Right ventricle myocardium superior (tissue), 1 donor: ENCODE data around the gene PCBD2. TPM values are rescaled to one million over a fixed set of nuclear protein-coding genes. Genes with fewer than 3 reads are reported as not detected.
"Not testable (repeated sequence)": the region's sequence is repeated elsewhere in the genome, so short reads cannot be mapped to it uniquely, and the experiment has no call there.

Experiments
- ATAC-seq: fragments of 200-7000 bp; cut with Tn5 transposase; one replicate; pipeline ENCODE4 v1.9.1; 2020; ENCODE audit warnings: mild to moderate bottlenecking; ENCODE audit not compliant: poor library complexity
- DNase-seq: peaks from one replicate; pipeline ENCODE4 v3.0.0-alpha.2; 2020
- intact Hi-C: fragments of 100-400 bp; cut with DNase I; formaldehyde crosslinking; loops from one replicate; pipeline ENCODE4 v1.11.2; 2022
- total RNA-seq: library from RNA; stranded (reverse); fragmentation: NEBNext Ultra II Directional; extraction: Animal tissue kit (Norgen Biotek cat#: 25700); gene quantifications from one replicate; pipeline ENCODE4 v1.2.1, GENCODE V29; 2021
- donor health status: DM: no; HTN: yes; CAD: no; lungs with severe emphysema.

The PCBD2 gene
- total RNA-seq, 1 donor from 2014 or later = 28.9 TPM

DNA sequence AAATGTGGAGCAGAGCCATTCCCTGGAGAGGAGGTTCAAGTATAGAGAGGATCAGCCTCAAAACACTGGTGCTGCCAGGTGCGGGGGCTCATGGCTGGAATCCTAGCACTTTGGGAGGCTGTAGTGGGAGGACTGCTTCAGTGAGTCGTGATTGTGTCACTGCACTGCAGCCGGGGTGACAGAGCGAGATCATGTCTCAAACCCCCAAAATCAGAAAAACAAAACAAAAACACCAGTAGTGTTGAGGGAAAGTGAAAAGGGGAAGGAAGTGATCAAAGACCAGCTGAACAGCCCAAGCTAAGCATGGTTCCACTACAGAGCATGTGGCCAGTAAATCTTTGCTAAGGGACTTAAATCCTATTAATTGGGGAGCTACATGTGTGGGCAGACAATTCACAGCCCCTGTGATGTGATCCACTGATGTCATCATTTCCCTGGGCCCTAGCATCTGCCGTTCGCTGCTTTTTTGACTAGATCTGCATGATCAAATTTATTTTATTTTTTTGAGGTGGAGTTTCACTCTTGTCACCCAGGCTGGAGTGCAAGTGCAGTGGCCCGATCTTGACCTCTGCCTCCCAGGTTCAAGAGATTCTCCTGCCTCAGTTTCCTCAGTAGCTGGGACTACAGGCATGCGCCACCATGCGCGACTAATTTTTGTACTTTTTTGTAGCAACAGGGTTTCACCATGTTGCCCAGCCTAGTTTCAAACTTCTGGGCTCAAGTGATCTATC is 2.7 kb upstream of the PCBD2 start:
- DNase-seq (no peak), ATAC-seq (no peak)
- intact Hi-C loops = no loop called here

DNA sequence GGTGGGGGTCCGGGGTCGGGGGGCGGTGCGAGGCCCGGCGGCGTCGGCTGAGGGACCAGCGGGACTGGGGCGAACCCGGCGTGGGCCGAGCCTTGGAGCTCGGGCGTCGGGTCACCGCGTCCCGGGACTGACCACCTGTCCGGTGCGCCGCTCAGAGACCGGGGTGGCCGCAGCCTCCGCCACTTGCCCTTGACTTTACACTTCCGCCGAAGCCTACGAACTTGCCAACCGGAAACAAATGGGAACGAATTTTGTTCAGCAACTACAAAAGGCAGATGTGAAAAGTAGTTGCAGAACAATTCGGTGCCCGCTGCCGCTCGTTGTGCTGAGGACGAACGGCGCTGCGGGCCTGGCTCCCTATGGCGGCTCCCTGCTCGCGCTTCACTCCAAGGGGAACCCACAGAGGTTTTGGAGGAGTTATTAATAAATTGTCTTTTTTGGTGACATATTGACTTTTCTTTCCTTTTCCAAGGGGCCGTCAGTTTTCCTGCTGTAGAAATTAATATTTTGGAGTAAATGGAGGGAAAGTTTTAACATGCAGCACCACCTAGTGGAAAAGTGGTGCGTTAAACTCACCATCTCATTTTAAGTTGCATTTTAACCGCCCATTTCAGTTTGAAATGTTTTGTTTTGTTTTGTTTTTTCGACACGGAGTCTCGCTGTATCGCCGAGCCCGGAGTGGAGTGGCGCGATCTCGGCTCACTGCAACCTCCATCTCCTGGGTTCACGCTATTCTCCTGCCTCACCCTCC is 490 bp downstream of the PCBD2 start:
- ATAC-seq (peak; percentile 68), DNase-seq (peak; percentile 48)
- intact Hi-C loops = no loop called here

DNA sequence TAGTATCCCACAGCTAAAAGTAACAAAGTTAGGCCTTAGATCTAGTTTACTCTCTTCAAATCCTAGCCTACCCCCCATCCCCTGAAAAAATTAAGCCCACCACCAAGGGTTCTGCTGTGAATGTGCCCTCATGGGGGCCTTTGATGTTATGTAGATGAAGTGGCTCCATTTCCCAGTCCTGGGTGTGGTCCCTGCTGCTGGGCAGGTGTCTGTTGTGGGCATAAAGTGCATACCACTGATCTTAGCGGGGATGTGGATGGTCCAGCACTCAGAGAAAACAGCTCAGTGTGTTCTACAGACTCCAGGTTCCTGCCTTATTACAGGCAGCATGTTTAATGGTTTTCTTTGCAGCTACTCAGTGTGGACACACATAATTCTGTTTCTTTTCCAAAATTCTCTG is 1.9 kb downstream of the PCBD2 start:
- no peak for ATAC-seq
- DNase-seq = no peak
- intact Hi-C loops = no loop called here

DNA sequence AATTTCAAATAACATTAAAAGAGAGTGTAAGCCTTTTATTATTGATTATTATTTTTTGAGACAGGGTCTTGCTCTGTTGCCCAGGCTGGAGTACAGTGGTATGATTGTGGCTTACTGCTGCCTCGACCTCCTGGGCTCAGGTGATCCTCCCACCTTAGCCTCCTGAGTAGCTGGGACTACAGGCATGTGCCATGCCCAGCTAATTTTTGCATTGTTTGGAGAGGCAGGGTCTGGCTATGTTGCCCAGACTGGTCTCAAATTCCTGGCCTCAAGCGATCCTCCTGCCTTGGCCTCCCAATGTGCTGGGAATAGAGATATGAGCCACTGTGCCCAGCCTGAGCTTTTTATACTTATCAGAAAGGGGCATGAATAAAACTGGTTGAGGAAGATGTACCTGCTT is 5.8 kb downstream of the PCBD2 start:
- DNase-seq, ATAC-seq: not testable (repeated sequence)
- intact Hi-C loops = loop anchor here (10.0 kb wide), 1 partner anchor 284 kb away; no protein-coding TSS in a partner anchor

DNA sequence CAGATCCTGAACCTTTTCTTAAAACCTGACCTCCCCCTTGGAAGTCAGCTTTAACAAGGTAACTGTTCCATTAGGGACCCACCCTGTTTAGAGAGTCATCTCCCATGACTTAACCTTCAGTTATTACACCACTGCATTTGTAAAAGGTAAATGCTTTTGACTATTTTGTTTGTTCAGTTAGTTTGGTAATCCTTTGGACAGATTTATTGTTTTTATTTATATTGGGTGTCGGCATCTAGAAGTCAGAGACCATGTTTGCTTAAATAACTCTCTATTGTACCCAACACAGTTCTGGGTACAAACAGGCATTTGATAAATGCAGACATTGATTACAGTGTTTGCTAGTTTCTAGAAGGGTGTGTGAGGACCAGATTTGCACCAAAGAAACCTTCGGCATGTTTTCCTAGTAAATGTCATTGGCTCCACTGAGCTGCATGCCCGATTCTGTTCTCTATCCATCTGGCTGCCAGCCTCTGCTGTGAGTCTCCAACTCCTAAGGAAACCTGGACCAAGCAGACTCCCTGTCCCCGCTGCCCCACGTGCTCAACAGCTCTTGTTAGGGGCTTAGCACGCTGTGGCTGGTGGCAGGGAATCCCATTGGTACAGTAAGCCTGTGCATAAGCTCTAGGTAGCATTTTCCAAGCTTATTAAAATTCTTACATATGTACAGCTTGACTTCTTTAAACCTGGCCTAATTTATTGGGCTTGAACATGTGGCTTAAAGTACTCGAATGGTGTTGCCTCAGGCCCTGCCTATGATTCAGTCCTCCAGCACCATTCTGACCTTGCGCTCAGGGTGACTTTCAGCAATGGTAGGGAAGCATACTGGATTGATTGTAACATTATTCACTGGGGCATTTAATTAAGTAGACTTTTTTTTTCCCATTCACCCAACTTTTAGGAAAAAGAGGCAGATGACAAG is 6.6 kb downstream of the PCBD2 start:
- intact Hi-C loops = loop anchor here (10.0 kb wide), 1 partner anchor 283 kb away; no protein-coding TSS in a partner anchor
- ATAC-seq (no peak), DNase-seq (no peak)

DNA sequence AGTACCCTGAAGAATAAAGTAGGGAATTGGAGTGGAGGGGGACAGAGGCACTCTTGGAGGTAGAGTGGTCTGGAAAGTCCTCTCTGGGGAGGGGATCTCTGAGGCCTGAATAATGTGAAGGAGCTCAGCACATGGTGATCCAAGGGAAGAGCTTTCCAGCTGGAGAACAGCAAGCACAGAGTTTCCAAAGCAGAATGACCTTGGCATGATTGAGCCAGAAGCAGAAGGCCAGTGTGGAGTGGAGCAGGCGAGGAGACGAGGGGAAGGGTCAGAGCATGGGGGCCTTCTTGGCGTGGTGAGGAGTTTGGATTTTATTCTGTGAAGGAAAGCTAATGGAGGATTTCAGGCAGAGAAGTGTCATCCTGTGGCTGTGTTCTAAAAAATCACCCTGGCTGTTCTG is 8.3 kb downstream of the PCBD2 start:
- ATAC-seq (peak; percentile 49), DNase-seq (no peak)
- intact Hi-C loops = loop anchor here (10.0 kb wide), 1 partner anchor 282 kb away; no protein-coding TSS in a partner anchor

DNA sequence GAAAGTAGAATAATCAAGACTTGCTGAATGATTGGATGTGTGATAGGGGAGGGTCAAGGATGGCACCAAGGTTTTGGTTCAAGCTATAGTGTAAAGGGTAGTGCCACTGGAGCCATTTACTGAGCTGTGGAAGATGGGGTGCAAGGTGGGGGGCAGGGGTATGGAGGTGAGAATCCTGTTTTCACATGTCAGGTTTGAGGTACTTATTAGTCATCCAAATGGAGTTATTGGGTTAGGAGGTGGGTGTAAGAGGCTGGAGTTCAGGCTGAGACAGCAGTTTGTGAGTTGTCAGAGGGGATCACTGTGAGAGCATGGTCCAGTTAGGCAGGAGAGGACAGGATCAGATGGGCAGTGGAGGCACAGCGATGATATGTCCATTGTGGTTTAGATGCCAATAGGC is 8.9 kb downstream of the PCBD2 start:
- no peak for ATAC-seq

DNA sequence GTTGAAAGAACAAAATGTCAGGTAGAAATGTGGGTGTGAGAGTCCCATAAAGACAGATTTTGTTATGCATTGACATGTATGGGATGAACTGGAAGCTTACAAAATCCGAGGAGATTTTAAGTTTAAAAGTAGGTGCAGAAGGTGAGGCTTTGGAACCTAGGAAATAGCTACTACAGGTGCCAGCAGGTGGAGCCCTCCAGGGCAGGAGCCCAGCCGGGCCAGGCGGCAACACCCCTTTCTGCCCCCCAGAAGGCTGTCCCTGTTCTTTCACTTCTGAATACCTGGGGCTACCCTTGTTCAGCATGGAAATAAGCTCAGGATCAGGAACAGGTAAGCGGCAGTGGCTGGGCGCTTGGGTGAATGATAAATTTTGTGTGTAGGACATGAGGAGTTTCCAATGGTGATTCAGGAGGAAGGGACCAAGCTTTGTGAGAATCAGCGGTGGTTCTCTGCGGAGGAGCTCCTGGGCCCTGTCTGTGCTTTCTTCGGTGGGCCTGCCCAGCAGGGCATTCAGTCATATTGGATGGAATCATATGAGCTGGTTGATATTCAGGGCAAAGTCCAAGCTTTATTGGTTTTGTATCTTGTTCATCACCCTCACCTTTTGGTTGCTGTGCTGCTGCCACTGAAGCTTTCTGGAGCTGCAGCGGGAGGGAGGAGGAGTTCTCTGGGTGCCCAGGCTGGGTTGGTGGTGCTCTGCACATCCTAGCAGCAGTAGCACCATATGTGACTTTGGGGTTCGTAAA is 12.3 kb downstream of the PCBD2 start:
- ATAC-seq = no peak
- no peak for DNase-seq
- intact Hi-C loops = loop anchor here (10.0 kb wide), 1 partner anchor 278 kb away; no protein-coding TSS in a partner anchor

More for the DNA sequence above, 8.9 kb downstream of the PCBD2 start:
- no peak for DNase-seq
- intact Hi-C loops = loop anchor here (10.0 kb wide), 1 partner anchor 281 kb away; no protein-coding TSS in a partner anchor

DNA sequence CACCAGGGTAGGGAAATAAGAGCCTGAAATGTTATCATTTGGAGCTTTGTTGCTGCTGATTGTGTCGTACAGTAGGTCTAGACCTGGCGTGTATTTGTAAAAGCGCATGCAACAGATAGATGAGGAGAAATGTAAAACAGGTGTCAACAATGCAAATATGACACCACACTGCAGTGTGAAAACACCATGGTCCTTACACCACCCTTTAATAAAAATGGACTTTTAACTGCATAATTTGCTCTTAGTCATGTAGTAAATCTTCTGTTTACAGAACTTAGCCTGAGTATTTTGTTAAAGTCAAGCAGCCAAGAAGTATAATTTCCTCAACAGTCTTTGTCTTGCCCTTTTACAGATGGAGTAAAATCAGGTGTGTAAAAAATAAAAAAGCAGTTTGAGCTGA is 13.9 kb downstream of the PCBD2 start:
- intact Hi-C loops = loop anchor here (10.0 kb wide), 1 partner anchor 276 kb away; no protein-coding TSS in a partner anchor
- no peak for ATAC-seq
- no peak for DNase-seq

DNA sequence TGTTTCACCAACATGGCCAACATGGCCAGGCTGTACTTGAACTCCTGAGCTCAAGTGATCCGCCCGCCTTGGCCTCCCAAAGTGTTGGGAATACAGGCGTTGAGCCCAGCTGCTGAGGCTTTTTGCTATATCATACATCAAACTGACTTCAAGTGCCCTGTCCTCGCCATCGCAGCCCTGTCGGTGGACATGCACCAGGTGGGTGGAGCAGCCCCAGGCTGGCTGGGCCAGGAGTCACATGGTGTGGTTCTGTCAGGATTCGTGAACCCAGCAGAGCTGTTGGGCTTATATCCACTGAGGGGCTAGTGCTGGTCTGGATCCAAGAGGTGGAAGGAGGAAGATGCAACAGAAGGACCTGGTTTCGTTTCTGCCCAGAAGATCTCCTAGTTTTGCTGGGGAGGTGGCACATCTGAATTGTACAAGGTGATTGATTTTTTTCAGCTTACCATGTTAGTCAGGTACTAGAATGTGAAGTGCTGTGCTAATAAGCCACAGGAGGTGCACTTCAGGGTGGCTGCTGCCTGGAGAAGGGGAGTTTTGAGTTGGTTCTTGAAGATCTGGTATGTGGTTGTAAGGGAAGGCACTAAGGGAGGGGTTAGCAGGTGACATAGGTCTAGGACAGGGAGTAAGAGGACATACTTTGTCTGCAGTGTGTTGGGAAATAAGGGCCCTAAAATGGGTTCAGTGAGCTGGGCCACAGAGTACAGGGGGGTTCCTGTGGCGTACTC is 16.1 kb downstream of the PCBD2 start:
- ATAC-seq = no peak
- intact Hi-C loops = no loop called here
- DNase-seq = no peak

DNA sequence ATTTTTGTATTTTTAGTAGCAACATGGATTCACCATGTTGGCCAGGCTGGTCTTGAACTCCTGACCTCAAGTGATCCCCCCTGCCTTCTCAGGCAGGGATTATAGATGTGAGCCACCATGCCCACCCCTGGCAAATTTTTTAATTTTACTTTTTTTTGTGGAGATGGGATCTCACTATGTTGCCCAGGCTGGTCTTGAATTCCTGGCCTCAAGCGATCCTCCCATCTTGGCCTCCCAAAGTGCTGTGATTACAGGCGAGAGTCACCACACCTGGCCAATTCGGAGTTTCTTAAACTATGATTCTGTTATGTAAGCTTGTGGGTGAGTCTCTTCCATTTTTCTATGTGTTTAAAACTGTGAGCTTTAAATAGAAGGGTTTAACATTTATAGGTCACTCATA is 27.6 kb downstream of the PCBD2 start:
- ATAC-seq (no peak), DNase-seq (no peak)
- intact Hi-C loops = no loop called here

DNA sequence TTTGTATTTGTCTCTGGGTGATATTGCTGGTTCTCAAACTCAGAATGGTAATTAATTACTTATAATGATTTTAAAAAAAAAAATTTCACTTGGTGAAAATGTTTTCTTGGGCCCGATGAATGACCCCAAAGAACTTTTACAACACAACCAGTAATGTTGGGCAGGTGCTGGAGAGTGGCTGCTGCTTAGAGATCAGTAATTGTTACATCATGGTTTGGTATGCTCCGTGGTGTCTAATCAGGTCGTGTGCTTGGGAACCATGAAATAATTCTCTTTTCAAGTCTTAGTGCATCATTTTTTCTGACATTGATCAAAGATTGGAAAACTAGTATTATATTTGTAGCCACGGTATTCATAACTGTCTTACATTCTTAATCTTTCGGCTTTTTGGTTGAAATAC is 29.3 kb downstream of the PCBD2 start:
- ATAC-seq (no peak), DNase-seq (no peak)
- intact Hi-C loops = no loop called here

DNA sequence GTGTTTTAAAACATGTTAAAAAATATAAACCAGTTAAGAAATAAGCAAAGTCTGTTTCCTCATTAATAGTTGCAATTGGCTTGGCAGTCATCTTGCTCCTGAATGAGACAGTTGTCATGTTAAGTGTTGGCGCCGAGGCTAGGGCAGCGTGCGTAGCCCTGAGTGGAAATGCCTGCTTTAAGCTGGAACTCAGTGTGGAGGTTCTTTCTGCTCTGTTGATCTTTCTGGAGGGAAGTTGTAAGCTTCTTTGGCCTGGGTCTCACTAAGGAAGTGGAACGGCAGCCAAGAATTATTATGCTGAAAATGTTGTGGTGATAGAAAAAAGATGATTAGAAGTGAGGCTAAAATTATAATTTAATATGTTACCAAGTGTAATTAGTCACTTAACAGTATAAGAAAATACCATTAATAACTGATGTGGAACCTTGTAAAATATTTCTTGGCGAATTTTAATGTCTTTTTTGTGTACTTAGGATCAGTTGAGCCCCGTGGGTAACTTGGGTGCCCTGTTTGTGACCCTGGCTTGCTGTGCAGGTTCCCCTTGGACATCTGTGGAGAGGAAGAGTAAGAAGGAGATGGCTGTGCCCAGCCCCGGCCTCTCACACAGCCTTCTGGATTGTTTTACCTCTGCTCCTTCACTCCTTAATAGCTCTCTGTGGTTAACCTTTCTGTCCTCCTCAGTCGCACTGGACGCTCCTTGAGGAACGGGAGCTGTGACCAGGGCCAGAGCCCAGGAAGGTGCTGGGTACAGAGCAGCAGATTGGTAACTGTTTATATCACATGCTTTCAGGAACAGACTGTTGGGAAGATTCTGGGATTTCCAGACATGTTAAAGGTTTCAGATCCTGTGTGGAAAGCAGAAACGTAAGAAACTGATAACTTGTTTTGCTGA is 31.0 kb downstream of the PCBD2 start:
- intact Hi-C loops = no loop called here
- no peak for DNase-seq
- no peak for ATAC-seq

DNA sequence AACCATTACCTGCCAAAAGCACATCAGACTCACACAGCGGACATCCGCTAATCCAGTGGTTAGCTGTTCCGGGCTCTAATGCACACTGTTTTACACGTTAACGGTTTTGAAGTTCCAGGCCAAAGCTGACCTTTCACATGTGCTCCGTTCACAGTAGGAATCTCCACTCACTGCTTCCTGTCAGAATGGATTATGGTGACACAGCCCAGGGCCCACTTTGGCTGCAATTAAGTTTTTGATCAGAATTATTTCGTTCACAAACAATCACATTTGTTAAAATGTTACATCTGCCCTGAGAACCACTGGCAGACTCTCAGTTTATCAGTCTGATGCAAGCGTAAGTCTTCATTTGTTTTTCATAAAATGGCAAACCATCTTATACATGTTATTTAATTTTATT is 32.6 kb downstream of the PCBD2 start:
- intact Hi-C loops = no loop called here
- no peak for ATAC-seq

DNA sequence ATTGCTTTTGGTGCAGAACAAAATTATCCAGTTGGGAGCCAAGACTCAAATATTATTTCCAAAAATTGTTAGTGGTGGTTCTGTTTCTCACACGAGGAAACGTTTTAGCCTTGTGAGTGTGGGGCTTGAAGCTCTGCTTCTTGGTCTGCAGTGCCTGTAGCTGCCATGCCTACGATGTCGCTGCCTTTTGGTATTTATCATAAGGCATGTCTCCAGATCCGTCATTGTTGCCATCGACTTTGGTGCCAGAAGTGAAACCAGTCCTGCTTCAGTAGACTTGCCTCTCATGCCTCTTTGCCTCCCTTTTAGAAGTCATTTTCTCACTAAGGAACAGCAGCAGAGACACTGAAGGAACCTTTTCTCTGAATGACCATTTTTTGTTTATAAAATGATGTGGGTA is 33.1 kb downstream of the PCBD2 start:
- ATAC-seq (no peak), DNase-seq (no peak)
- intact Hi-C loops = no loop called here

More for the DNA sequence above, 32.6 kb downstream of the PCBD2 start:
- no peak for DNase-seq

DNA sequence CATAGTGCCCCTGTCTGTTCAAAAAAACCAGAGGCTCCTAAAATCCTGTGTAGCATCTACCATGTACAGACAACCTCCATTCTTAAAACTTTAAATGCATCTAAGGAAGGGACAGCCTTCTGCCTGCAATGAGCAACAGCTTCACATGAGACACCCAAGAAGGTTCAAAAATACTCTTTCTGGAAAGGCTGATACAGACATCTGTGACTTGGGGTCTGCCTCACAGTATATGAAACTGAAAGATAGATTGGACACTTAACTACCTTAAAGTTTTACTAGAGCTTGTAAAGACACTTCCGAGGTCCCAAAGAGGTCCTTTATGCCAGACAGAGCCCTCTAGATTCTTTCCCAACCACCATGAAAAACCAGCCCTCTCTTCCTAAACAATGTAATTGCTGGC is 34.6 kb downstream of the PCBD2 start:
- intact Hi-C loops = no loop called here
- DNase-seq (no peak), ATAC-seq (no peak)

DNA sequence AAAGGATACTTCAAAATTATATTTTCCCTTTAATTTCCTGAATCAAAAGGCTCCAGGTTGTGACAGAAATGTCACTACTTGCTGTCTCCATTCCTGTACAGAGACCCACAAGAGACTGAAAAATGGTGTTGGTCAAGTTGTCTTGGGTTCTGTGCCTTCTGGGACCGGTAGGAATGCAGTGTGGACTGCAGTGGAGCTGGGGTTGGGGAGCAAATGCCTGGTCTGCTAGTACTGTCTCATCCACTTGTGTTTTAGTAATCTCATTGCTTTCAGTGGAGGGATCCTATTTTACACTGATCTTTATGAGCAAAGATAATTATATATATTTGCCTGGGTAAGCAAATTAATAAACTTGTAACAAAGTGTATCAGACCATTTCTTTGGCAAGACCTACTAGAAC is 38.6 kb downstream of the PCBD2 start:
- intact Hi-C loops = no loop called here
- ATAC-seq (no peak), DNase-seq (no peak)
